ENCODE measurements around the gene VGLL4.

The VGLL4 gene

DNA sequence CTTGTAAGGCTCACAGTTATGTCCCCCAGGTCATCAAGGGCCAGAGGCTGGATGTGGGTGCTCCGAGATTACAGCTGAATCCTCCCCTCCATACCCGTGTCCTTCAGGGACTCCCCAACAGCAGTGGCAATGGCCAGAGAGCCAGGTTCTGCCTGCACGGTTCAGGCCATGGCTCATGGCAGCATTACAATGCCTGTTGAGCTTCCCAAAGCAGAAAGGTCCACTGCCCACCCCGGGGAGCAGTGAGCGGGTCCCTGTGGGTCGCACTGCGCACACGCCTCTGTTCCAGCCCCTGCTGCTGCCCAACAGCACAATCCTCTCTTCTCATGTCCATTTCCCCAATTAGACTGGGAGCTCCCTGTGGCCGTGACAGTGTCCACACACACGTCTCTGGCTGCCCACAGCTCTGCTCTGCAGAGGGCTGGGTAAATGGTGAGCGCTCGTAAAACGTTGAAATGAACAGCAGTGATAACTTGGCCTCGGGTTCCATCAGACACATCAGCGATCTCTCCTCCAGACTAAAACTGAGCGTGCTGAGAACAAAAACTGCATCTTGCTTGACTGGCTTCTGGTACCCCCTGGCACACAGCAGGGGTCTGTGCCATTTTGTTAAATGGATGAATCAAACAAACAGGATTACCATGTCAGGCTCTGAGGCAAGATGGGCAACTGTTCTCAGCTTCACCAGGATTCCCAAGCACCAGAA is 80.4 kb downstream of the VGLL4 start:
- DNase-seq: no peak

DNA sequence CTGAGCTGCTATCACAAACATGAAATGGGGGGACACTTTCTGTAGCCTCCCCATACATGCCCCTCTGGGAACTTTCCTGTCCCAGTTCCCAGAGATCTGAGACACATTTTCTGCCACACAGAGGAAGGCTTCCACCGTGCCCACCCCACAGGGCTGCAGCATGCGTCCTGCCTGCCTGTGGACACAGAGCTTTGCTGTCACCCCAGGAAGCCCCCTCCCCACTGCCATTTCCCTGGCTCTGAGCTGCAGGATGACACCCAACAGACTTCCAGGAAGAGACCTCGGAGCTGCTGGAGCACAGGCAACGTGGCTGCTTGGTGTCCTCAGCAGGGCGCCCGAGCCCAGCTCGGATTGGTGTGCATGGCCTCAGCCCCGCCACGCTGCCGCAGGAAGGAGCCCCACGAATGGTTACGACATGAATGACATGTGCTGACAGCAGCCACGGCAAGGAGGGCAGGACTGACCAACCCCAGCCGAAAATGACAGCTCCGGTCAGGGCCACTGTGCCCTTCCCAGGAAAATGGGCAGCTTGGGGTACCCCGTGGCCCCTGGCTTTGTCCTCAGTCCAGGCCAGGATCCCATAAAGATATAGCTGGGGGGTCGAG is 81.3 kb downstream of the VGLL4 start:
- no peak for DNase-seq

DNA sequence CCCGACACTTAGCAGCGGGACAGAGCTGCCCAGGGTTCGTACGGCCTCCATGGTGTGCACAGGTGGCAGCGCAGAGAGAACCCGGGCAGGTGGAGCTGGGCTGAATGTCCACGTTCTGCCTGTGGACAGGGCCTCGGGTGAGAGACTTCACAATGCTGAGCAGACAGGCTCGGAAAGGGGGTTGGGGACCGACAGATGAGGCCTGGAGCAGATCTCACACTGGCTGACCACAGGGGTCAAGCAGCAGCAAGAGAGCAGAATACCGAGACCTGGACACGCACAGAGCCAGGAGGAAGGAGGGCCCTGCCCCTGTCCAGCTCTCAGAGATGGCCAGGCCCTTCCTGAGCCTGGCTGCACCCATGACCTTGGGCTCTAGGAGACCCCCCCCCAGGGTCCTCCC is 83.0 kb downstream of the VGLL4 start:
- DNase-seq: no peak

DNA sequence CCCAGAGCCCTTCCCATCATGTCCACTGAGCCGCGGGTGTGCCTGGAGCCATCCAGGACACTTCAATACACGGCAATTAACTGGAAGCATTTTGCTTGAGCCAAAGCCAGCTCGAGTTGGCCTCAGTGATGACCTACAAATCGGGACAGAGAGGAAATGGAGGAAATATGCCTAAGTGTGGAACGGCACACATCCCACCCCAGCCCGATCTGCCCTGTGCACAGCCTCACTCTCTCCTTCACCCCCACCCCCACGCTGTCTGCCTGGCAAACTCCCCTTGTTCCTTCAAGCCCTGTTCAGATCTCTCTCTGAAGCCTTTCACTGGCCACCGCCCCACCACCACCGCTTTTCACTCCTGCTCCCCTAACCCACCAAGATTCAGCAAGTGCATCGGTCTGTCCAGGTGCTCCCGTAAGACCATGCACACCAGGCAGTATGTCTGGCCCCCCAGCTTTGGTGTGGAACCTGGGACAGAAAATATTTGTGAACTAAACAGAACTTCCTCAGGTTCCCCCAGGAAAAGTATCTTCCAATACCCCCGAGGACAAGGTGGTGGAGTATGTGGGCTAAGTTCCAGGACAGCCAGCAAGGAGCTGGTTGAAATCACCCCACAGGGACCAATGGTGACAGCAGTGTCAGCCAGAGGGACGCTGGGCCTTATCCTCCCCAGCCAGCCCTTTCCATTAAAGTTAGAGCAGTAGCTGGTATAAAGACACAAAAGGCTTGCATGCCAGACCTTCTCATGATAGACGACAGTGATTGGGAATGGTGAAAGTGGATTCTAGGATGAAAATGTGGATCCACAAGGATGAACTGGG is 83.7 kb downstream of the VGLL4 start:
- DNase-seq: no peak

GRCh38 chr3:11558918-11559815 is 84.5 kb downstream of the VGLL4 start:
- no peak for DNase-seq

GRCh38 chr3:11558411-11558903 is 85.3 kb downstream of the VGLL4 start:
- no peak for DNase-seq

GRCh38 chr3:11558002-11558401 is 85.7 kb downstream of the VGLL4 start:
- no peak for DNase-seq

GRCh38 chr3:11556851-11557644 is 86.7 kb downstream of the VGLL4 start:
- no peak for DNase-seq

- no peak for DNase-seq
These were observed 87.7 kb downstream of the VGLL4 start for GRCh38 chr3:11555881-11556633.

- DNase-seq: no peak
These were observed 88.4 kb downstream of the VGLL4 start for GRCh38 chr3:11555211-11555782.

DNA sequence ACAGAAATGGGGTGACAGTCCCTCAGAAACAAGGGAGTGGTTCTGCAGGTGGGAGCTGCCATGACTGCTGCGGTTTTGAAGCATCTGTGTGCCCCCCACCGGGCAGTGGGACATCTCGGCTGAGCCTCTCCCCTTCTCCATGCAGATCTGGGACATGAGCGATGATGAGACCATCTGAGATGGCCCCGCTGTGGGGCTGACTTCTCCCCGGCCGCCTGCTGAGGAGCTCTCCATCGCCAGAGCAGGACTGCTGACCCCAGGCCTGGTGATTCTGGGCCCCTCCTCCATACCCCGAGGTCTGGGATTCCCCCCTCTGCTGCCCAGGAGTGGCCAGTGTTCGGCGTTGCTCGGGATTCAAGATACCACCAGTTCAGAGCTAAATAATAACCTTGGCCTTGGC is 89.0 kb downstream of the VGLL4 start:
- DNase-seq: no peak

DNA sequence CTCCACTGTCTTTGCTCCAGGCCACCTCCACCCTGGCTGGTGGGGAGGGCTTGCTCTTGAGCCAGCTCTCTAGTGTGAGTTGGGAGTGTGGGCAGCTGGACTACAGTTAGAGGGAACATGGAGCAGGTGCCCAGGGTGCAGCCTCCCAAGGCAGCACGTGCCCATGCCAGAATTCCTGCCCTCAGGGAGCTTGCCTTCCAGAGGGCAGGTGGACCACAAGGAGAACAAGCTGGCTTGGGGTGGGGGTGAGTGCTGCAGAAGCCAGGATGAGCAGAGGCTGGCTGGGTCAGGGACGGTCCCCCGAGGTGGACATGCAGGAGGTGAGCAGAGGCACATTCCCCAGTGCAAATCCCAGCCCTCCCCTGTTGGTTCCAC is 89.5 kb downstream of the VGLL4 start:
- DNase-seq: no peak

- no peak for DNase-seq
These were observed 90.1 kb downstream of the VGLL4 start for GRCh38 chr3:11553436-11554235.

- no peak for DNase-seq
These were observed 91.1 kb downstream of the VGLL4 start for GRCh38 chr3:11552289-11553264.

DNA sequence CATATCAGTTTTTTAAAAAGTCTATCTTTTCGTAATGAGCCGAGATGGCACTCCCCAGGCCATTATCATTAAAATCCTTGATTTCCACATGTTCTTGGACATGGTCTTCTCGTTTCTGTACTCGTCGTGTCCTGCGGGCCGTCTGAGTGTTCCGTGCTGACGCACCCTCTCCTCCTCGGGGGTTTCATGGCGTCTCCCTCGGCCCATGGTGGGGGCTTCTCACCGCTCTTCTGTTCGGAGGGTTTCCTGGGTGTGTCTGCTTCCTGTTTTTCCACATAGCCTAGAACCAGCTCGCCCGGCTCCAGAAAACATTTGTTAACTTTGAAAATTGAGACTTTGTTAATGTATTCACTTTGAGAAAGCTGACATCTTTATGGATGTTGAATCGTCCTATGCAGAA is 92.7 kb downstream of the VGLL4 start:
- DNase-seq: no peak

DNA sequence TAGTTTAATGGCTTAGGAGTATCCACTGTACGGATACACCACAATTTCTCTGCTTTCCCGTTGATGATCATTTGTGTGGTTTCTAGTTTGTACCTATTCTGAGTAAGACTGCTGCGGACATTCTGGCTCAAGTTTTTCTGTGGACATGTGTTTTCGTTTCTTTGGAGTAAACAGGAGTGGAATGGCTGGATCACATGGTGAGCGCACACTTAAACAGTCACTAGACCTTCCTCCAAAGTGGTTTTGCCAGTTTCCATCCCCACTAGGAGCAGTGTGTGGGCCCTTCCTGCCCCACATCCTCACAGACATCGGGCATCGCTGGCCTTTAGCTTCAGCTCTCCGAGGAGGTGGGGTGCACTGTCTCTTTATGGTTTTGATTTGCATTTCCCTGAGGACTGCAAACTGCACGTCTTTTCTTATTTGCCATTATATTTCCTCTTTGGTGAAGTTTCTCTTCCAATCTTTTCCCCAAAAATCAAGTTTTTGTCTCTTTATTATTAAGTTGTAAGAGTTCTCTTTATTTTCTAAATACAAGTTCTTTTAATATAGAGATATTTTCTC is 94.1 kb downstream of the VGLL4 start:
- DNase-seq: no peak

- no peak for DNase-seq
These were observed 95.0 kb downstream of the VGLL4 start for GRCh38 chr3:11548721-11549131.

DNA sequence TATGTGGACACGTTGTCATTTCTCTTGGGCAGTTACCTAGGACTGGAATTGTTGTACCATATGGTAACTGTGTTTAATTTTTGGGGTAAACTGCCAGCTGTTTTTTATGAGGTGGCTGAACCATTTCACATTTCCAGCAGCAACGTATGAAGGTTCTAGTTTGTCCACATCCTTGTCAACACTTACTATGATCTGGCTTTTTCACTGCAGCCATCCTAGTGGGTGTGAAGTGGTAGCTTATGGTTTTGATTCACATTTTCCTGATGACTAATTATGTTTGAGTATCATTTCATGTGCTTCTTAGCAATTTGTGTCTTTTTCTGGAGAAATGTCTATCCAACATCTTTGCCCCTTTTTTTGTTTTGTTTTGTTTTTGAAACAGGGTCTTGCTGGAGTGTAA is 96.2 kb downstream of the VGLL4 start:
- DNase-seq: no peak

Measured in SIG-M5 (cell line).